Measurements from ENCODE around the gene PKD2L1.

Gene PKD2L1

DNA sequence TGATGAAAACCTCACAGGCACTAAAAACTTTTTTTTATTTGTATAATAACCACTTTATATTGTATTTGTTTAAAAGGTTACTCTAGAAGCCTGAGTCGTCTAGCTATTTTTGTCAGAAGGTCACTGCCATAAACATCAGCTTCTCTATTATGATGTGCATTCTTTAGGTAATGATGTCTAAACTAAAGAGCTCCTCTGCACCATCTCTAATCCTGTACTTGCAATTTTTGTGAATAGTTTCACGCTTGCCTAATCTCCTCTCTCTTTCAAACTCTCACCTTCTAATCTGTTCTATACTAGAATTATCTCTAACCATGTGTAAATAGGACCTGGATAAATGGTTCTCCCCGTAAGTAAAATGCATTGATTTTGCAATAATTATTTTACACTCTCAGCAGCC lies 90.2 kb downstream of the PKD2L1 start:
- in situ Hi-C loops (cut with MboI; ENCODE audit: low pct_unique_long_range_greater_than_20kb, low sequenced_read_pairs) = no loop called here
- DNase-seq = no peak

DNA sequence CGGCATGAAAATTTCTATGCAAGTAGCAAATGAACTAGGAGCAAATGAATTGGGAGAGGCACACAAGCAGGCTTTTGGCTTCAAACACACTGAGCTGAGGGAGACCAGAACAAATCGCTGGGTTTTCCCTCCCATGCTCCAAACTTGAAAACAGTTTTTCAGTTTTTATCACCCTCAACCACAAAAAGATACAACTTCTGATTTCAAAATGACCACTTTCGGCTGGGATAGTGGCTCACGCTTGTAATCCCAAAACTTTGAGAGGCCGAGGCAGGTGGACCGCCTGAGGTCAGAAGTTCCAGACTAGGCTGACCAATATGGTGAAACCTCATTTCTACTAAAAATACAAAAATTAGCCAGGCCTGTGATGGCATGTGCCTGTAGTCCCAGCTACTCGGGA lies 91.6 kb downstream of the PKD2L1 start:
- DNase-seq = no peak
- in situ Hi-C loops (cut with MboI; ENCODE audit: low pct_unique_long_range_greater_than_20kb, low sequenced_read_pairs) = no loop called here

Measured in KBM-7 (cell line).